Adrenal gland (tissue), 12 donors: ENCODE results near the gene SEPHS1. TPM values are rescaled to one million over a fixed set of nuclear protein-coding genes. Genes with fewer than 3 reads are reported as not detected.
"Not testable (repeated sequence)": the region's sequence is repeated elsewhere in the genome, so short reads cannot be mapped to it uniquely, and the experiment has no call there.

Experiments used
- DNase-seq, 7 donors: peaks; one replicate each; pipeline ENCODE4 v3.0.0-alpha.2; 2019 to 2020
- H3K27ac ChIP-seq, 5 donors: fragments of 200-600 bp; sonication (generic) in 4 of 5; 1 replicate in 3 of 5; 2 replicates in 2 of 5; pipeline versions ENCODE4 v1.5.1 to v1.8.0; 2016 to 2020; ENCODE audit warnings: mild to moderate bottlenecking in 1 of 5
- H3K27me3 ChIP-seq: fragments of 200-600 bp; 2 replicates; pipeline ENCODE4 v1.8.0; 2021
- H3K36me3 ChIP-seq, 2 donors: fragments of 200-600 bp; replicated peaks in 1 of 2; 1 replicate in 1 of 2; 2 replicates in 1 of 2; pipeline versions ENCODE4 v1.5.1 to v1.8.0; 2018 to 2022
- H3K4me1 ChIP-seq, 2 donors: fragments of 200-600 bp; replicated peaks in 1 of 2; 1 replicate in 1 of 2; 2 replicates in 1 of 2; pipeline versions ENCODE4 v1.5.1 to v1.8.0; 2018 to 2021
- H3K4me3 ChIP-seq, 4 donors: fragments of 200-600 bp; sonication (generic) in 3 of 4; one replicate each; pipeline ENCODE4 v1.5.1; 2016 to 2018
- H3K9me3 ChIP-seq, 3 donors: fragments of 200-600 bp; sonication (generic) in 1 of 3; replicated peaks in 1 of 3; 1 replicate in 2 of 3; 2 replicates in 1 of 3; pipeline versions ENCODE4 v1.5.1 to v1.8.0; 2016 to 2021
- CTCF ChIP-seq, 6 experiments: fragments of 450-650 bp in 4 of 6; fragments of 200-600 bp in 2 of 6; sonication (generic) in 1 of 6; IDR thresholded peaks; 1 replicate in 5 of 6; 2 replicates in 1 of 6; pipeline versions ENCODE4 v1.5.1 to v1.8.0; 2016 to 2021; ENCODE audit warnings: antibody characterized with exemption in 6 of 6, mild to moderate bottlenecking in 2 of 6, moderate library complexity in 1 of 6
- POLR2A ChIP-seq, 2 donors: fragments of 450-650 bp; IDR thresholded peaks; one replicate each; pipeline ENCODE4 v1.6.1; 2017; ENCODE audit warnings: antibody characterized with exemption in 2 of 2, mild to moderate bottlenecking in 2 of 2, moderate library complexity in 1 of 2
- WGBS, 4 donors: extraction: QIAGEN DNeasy Blood & Tissue Kit in 2 of 4; methylation state at CpG; one replicate each; pipeline versions ENCODE4 v1.1.5 to v1.1.7; 2013 to 2017; 5-methylcytosine and 5-hydroxymethylcytosine counted together
- intact Hi-C, 2 donors: fragments of 100-400 bp; cut with DNase I; formaldehyde crosslinking; loops; one replicate each; pipeline versions ENCODE4 v1.14.1 to v1.15.0; 2022 to 2023
- polyA plus RNA-seq, 3 donors: library from polyadenylated mRNA; stranded (reverse); fragments of 200-250 nt in 2 of 3; fragments of 350-450 nt in 1 of 3; fragmentation: Illumina TruSeq in 1 of 3; extraction: RNeasy Lipid Tissue Mini Kit (QIAGEN cat#74804) in 1 of 3; gene quantifications; one replicate each; pipeline ENCODE4 v1.2.3, GENCODE V29; 2013 to 2014
- total RNA-seq, 9 donors: library from RNA; depleted of rRNA in 4 of 9; stranded (reverse); fragments of >200 nt in 4 of 9; fragments of 120-200 nt in 1 of 9; fragmentation: NEBNext Ultra II Directional in 1 of 9; extraction: Animal tissue kit (Norgen Biotek cat#: 25700) in 1 of 9; gene quantifications; one replicate each; pipeline versions ENCODE4 v1.1.0 to v1.2.4, GENCODE V29; 2013 to 2023
- donor health status: healthy with polysubstance abuse.
- donor health status: Bipolar disorder and iron deficiency.
- donor health status: DM: yes; HTN: yes; CAD: no.
- donor health status: DM: no; HTN: no; CAD: no.
- donor health status: DM: no; HTN: no; CAD: no.
- donor health status: DM: yes; HTN: yes; CAD: no.

SEPHS1 gene
- total and polyA plus RNA-seq, 12 donors, result 24.5 to 91.1 (median 46.1) TPM

GRCh38 chr10:13388478-13389230 lies 40.6 kb upstream of the SEPHS1 start:
- H3K9me3 ChIP-seq, result no peaks in the 10 kb centered on the region
- no peaks in the 10 kb centered on the region for H3K36me3 ChIP-seq
- H3K4me3 ChIP-seq, result no peak overlapping the region
- intact Hi-C loops, result no loop called here
- WGBS, 4 donors, result 59 to 79% (median 69%) methylated on average over 3 of the region's 3 CpGs
- H3K27ac ChIP-seq, result no peak overlapping the region
- H3K4me1 ChIP-seq, result no peaks in the 10 kb centered on the region
- no peak for DNase-seq
- peaks cover 5% of the 10 kb centered on the region for H3K27me3 ChIP-seq
- no peak for TF ChIP-seq POLR2A (IDR thresholded peaks at IDR 0.05)
- TF ChIP-seq CTCF (IDR thresholded peaks at IDR 0.05), result no peak

- Histone ChIP-seq H3K27me3 (peaks cover 15% of the 10 kb centered on the region), H3K36me3 (no peaks in the 10 kb centered on the region), H3K27ac (no peak overlapping the region), H3K4me3 (no peak overlapping the region), H3K9me3 (no peaks in the 10 kb centered on the region), H3K4me1 (peaks cover 0 to 7% of the 10 kb centered on the region in 2 donors)
- no peak for DNase-seq
- intact Hi-C loops, result no loop called here
- no peak for TF ChIP-seq CTCF (IDR thresholded peaks at IDR 0.05)
- TF ChIP-seq POLR2A (IDR thresholded peaks at IDR 0.05), result no peak
- WGBS, 4 donors, result 88 to 93% (median 90%) methylated on average over 7 of the region's 7 CpGs
These were observed 37.9 kb upstream of the SEPHS1 start for GRCh38 chr10:13386021-13386420.

- H3K9me3 ChIP-seq, result no peaks in the 10 kb centered on the region
- no peak overlapping the region for H3K27ac ChIP-seq
- peaks cover 16% of the 10 kb centered on the region for H3K27me3 ChIP-seq
- TF ChIP-seq CTCF (IDR thresholded peaks at IDR 0.05) (no peak), POLR2A (IDR thresholded peaks at IDR 0.05) (no peak)
- WGBS, 4 donors, result 4 to 21% (median 11%) methylated on average over 12 to 18 of the region's 18 CpGs
- intact Hi-C loops, result no loop called here
- peaks cover 0 to 7% of the 10 kb centered on the region in 2 donors for H3K4me1 ChIP-seq
- peak overlapping the region in 1 of 4 donors; percentile 12 for H3K4me3 ChIP-seq
- DNase-seq, result no peak
- H3K36me3 ChIP-seq, result no peaks in the 10 kb centered on the region
These were observed 35.3 kb upstream of the SEPHS1 start for GRCh38 chr10:13383399-13383761.

- Histone ChIP-seq H3K4me3 (peak overlapping the region in 1 of 4 donors; percentile 12), H3K36me3 (no peaks in the 10 kb centered on the region), H3K27me3 (peaks cover 16% of the 10 kb centered on the region), H3K4me1 (peaks cover 0 to 7% of the 10 kb centered on the region in 2 donors), H3K9me3 (no peaks in the 10 kb centered on the region), H3K27ac (no peak overlapping the region)
- no peak for DNase-seq
- TF ChIP-seq CTCF (IDR thresholded peaks at IDR 0.05) (no peak), POLR2A (IDR thresholded peaks at IDR 0.05) (no peak)
- 22 to 27% (median 23%) methylated on average over 20 to 23 of the region's 23 CpGs for WGBS, 4 donors
- intact Hi-C loops, result no loop called here
These were observed 34.8 kb upstream of the SEPHS1 start for GRCh38 chr10:13382703-13383398.

GRCh38 chr10:13379061-13379460 lies 31.0 kb upstream of the SEPHS1 start:
- intact Hi-C loops, result not testable (repeated sequence)
- WGBS, 4 donors, result 82 to 96% (median 87%) methylated on average over 4 of the region's 4 CpGs

More at GRCh38 chr10:13379061-13379460, 31.0 kb upstream of the SEPHS1 start:
- not testable (repeated sequence) for DNase-seq, H3K4me1 ChIP-seq, H3K4me3 ChIP-seq, H3K36me3 ChIP-seq, H3K27ac ChIP-seq, H3K9me3 ChIP-seq
- peaks cover 11% of the 10 kb centered on the region for H3K27me3 ChIP-seq
